GM10266 (cell line): ENCODE results near the gene SMIM14.
"Not testable (repeated sequence)": the region's sequence is repeated elsewhere in the genome, so short reads cannot be mapped to it uniquely, and the experiment has no call there.

ENCODE experiments used
- DNase-seq: peaks from one replicate; pipeline ENCODE4 v3.0.0; 2012; ENCODE audit errors: extremely low spot score
- TF ChIP-seq, protein P1 (sequence below): IDR thresholded peaks from 2 replicates; pipeline ENCODE4 v1.5.1; 2012; ENCODE audit warnings: mild to moderate bottlenecking, low read depth; ENCODE audit not compliant: control insufficient read depth, insufficient read depth; ENCODE audit errors: missing control alignments

The SMIM14 gene

DNA sequence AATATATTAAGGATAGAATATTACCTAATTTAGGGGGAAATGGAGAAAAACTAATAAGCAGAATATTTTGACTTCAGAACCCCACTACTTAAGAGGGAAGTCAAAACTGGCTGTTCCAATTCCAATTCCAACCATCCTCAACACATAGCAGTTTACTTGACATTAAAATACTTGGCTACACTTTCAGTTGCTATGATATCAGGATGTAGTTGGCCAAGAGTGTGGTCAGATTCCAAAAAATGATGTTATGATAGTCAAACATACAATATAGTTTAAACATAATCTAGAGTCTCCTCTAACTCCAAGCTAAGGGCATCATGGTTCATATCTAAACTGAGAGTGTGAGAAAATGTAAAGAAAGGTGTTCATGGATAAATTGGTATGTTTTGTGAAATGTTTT is 16.5 kb upstream of the SMIM14 start:
- TF ChIP-seq, protein P1, sequence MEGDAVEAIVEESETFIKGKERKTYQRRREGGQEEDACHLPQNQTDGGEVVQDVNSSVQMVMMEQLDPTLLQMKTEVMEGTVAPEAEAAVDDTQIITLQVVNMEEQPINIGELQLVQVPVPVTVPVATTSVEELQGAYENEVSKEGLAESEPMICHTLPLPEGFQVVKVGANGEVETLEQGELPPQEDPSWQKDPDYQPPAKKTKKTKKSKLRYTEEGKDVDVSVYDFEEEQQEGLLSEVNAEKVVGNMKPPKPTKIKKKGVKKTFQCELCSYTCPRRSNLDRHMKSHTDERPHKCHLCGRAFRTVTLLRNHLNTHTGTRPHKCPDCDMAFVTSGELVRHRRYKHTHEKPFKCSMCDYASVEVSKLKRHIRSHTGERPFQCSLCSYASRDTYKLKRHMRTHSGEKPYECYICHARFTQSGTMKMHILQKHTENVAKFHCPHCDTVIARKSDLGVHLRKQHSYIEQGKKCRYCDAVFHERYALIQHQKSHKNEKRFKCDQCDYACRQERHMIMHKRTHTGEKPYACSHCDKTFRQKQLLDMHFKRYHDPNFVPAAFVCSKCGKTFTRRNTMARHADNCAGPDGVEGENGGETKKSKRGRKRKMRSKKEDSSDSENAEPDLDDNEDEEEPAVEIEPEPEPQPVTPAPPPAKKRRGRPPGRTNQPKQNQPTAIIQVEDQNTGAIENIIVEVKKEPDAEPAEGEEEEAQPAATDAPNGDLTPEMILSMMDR, result no peak

DNA sequence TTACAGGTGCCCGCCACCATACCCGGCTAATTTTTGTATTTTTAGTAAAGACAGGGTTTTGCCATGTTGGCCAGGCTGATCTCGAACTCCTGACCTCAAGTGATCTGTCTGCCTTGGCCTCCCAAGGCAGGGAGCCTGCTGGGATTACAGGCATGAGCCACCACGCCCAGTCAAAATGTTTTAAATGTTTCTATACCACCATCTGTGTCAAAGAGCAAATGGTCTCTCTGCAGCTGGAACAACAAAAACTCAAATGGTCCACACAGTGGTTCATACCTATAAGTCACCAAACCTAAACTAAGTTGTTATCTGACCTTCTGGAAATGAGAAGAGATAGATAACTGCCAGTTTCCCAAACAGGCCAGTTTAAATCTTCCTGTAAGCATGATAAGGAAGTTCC is 12.9 kb upstream of the SMIM14 start:
- not testable (repeated sequence) for DNase-seq

More for the DNA sequence above, 16.5 kb upstream of the SMIM14 start:
- no peak for DNase-seq

- no peak for DNase-seq
- TF ChIP-seq, protein P1, result no peak
These were observed 11.1 kb upstream of the SMIM14 start for GRCh38 chr4:39649639-39650265.

DNA sequence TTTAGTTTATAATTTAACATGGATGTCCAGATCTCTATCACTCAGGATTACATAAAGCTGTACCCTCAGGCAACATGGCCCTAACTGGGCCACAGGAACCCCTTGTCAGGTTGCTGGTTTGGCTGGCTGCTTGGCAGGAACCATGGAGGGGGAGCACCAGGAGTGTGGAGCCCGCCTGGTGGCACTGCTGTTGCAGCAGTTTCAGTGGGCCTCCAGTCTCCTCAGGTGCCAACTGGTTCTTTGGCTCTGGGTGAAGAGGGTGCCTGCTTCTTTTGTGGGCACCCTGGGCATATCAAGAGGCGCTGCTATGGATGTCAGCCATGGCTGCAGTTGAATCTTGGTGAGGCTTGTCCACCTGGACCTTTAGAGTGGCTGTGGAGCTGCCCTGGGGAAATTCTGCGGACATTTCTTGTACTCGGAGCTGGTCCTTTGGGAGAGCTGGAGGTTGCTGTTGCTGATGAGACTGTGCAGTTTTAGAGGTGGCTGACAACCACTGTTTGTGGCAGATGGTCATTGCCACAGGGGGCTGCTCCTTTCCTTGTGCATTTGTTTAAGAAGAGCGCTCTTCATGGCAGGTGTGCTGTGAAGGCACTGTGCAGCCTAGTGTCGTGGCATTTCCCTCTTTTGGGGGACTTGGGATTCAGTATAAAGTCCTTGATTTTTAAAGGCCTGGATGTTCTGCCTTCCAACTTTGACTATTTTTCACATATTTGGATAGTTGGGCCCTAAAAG is 10.3 kb upstream of the SMIM14 start:
- TF ChIP-seq, protein P1, result no peak
- no peak for DNase-seq

- TF ChIP-seq, protein P1, result no peak
- DNase-seq, result no peak
These were observed 9.5 kb upstream of the SMIM14 start for GRCh38 chr4:39648213-39648612.

- no peak for DNase-seq
- TF ChIP-seq, protein P1, result no peak
These were observed 4.4 kb upstream of the SMIM14 start for GRCh38 chr4:39642885-39643552.

DNA sequence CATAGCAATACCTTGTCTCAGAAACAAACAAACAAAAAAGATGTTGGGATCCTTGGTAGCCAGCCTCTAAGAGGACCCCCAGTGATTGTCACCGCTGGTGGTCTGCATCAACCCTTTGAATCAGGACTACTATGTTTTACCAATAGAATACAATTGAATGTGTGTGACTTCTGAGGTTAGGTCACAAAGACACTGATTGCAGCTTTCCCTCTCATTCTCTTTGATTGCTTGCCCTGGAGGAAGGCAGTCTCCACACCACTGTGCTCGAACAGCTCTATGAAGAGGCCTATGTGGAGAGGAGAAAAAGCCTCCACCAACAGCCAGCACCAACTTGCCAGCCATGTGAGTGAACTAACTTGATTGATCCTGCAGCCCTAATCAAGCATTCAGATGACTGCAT is 2.8 kb upstream of the SMIM14 start:
- DNase-seq, result no peak
- TF ChIP-seq, protein P1, result no peak
